G401.6 (cell line): ENCODE data around the gene DDT.
"Not testable (repeated sequence)": the region's sequence is repeated elsewhere in the genome, so short reads cannot be mapped to it uniquely, and the experiment has no call there.

Experiments
- FAIRE-seq: peaks from 2 replicates; lab custom pipeline; 2012; peaks lifted over from hg19 to GRCh38; lab: Jason Lieb, UNC

DDT gene

GRCh38 chr22:23989583-23990244 is 15.5 kb upstream of the DDT start:
- FAIRE-seq, result not testable (repeated sequence)

GRCh38 chr22:23986538-23987178 is 12.4 kb upstream of the DDT start:
- not testable (repeated sequence) for FAIRE-seq

- not testable (repeated sequence) for FAIRE-seq
Observed at GRCh38 chr22:23986089-23986488, 11.8 kb upstream of the DDT start.

GRCh38 chr22:23984430-23984829 is 10.2 kb upstream of the DDT start:
- FAIRE-seq, result no peak

- not testable (repeated sequence) for FAIRE-seq
Observed at GRCh38 chr22:23980567-23980966, 6.3 kb upstream of the DDT start.

GRCh38 chr22:23979557-23980240 is 5.5 kb upstream of the DDT start, which contains the start of gene GSTT2:
TSS of gene GSTT2 (plus strand) at chr22:23980134.
- FAIRE-seq, result not testable (repeated sequence)

GRCh38 chr22:23977304-23977703 is 3.1 kb upstream of the DDT start:
- not testable (repeated sequence) for FAIRE-seq

- not testable (repeated sequence) for FAIRE-seq
Observed at GRCh38 chr22:23974836-23975352, 653 bp upstream of the DDT start.

- FAIRE-seq, result not testable (repeated sequence)
Observed at GRCh38 chr22:23971927-23972326, 2.3 kb downstream of the DDT start.

GRCh38 chr22:23970816-23971486 is 3.3 kb downstream of the DDT start:
- no peak for FAIRE-seq

GRCh38 chr22:23970201-23970641 is 4.0 kb downstream of the DDT start:
- FAIRE-seq, result no peak

GRCh38 chr22:23969071-23969470 is 5.2 kb downstream of the DDT start:
- FAIRE-seq, result no peak

- FAIRE-seq, result not testable (repeated sequence)
Observed at GRCh38 chr22:23966568-23966967, 7.7 kb downstream of the DDT start, which contains the start of gene DDTL. TSS of gene DDTL (plus strand) at chr22:23966888. CDS start at chr22:23966915, 27 bp downstream.

- not testable (repeated sequence) for FAIRE-seq
Observed at GRCh38 chr22:23966094-23966493, 8.1 kb downstream of the DDT start.

GRCh38 chr22:23961084-23961771 is 13.0 kb downstream of the DDT start, which contains the start of gene GSTT2B:
TSS of gene GSTT2B (minus strand) at chr22:23961195. CDS start at chr22:23961131, 64 bp downstream.
- not testable (repeated sequence) for FAIRE-seq

- not testable (repeated sequence) for FAIRE-seq
Observed at GRCh38 chr22:23956301-23956900, 17.8 kb downstream of the DDT start.

- FAIRE-seq, result not testable (repeated sequence)
Observed at GRCh38 chr22:23955886-23956285, 18.4 kb downstream of the DDT start.

- not testable (repeated sequence) for FAIRE-seq
Observed at GRCh38 chr22:23954991-23955305, 19.3 kb downstream of the DDT start.

GRCh38 chr22:23954193-23954990 is 19.8 kb downstream of the DDT start:
- not testable (repeated sequence) for FAIRE-seq

- FAIRE-seq, result not testable (repeated sequence)
Observed at GRCh38 chr22:23953485-23953884, 20.8 kb downstream of the DDT start.
